Ramos (cell line): ENCODE results near the gene PRUNE2.

Experiments used
- in situ Hi-C: fragments of 300-500 bp; cut with MboI; formaldehyde crosslinking; loops from one replicate; pipeline ENCODE4 v1.14.3; 2022; ENCODE audit warnings: low sequenced_read_pairs; ENCODE audit not compliant: unreplicated experiment

PRUNE2 gene

DNA sequence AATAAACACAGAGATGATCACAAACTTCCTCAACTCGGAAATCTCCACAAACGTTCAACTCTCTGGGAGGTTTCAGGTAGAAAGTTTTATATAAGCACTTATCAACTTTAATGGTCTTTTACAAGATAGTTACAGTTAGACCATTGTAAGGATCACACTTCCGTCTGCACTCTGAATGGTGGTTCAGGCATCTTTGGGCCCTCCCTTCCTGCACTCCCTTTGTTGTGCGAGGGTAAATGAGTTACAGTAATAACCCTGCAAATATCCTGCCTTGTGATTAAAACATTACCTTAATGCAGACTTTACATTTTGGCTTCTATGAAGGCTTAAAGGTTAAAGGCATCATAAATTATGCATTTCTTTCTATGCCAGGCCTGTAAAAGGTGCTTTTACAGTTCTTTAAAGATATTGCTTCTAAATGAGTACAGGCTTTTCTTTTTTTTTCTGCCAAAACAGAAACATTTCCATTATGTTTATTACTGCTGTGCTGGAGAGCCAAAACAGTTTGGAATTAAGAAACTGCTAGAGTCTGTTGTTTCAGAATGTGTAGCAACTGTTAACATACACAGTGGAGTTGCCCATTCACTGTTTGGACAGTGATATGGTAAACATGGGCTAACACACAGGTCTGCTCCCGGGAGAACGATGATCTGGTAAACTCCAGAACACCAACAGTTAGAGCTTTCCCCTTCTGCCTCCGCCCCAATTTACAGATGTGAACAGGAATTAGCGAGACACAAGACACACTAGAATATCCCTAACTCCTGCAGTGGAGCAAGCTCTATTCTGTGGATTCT is 1.1 kb downstream of the PRUNE2 start:
- in situ Hi-C loops: no loop called here

DNA sequence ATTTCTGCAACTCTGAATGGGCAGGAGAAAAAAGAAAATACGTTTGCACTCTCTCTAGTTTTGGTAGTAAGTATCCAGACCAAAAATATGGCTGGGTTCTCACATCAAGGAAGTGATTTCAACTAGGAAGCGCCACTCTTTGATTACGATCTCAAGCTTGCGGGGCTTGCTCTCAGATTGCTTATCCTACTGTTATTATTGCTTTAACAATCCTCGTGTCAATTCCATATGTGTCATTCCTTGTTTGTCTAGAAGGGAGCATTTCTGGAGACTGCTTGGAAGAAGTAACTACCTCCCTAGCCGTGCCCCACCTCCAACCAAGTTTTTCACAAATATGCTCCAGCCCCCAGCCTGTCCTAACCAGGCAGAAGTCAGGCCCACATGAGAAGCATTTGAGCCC is 3.5 kb downstream of the PRUNE2 start:
- in situ Hi-C loops: no loop called here

- in situ Hi-C loops: no loop called here
Observed at GRCh38 chr9:76901801-76902200, 4.1 kb downstream of the PRUNE2 start.

DNA sequence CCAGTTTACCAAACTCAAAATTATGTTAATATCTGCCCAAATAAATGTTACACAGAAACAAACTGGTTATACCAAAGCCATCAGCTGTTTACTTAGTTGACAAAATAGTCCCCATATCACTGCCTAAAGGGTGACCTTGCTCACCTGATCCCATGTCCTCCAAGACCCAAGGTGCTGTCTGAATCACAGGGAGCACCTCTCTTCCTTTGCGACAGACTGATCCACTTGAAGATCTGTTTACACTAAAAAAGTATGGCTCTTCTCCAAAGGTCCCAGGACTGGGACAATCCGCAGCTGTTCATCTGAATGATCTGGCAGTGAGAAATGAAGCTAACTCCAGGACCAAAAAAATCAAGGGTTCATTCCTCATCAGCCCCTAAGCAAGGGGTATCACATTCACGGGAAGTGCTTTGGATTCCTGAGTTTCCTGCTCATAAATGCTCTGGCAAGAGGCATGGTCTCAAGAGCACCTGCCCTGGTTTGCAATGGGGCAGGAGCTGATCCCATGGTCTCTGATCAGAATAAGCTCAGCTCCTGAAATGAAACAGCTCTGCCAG is 5.0 kb downstream of the PRUNE2 start:
- in situ Hi-C loops: no loop called here

GRCh38 chr9:76898786-76899185 is 7.1 kb downstream of the PRUNE2 start:
- in situ Hi-C loops: no loop called here

DNA sequence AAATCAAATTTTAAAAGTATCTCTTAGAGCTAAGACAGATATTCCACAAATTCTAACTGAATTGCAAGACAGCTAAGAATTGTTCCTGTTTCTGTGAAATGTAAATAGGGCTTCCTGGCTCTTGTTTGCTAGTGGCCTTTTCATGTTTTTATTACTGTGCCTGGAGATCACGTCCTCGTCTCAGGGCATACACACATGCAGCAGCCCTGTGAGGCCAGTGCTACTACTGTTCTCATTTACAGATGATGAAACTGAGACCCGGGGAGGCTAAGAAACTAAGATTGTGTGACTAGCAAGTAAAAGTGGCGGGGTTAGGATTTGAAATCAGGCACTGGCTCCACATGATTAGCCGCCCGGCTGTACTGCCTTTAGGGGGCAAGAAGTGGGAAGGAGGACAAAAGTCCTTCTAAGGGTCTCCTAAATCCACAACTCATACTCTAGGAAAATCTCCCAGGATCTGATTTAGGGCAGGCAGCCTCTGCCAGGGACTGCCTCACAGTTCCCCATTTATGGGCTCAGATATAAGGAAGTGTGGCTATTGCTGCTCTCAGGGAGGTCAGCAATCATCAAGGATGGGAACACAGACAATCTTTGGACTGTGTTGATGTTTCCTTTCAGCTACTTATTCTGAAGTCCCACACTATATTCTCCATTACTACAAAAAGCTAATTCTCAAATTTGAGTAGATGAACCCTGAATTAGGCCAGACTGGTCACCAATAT is 7.9 kb downstream of the PRUNE2 start:
- in situ Hi-C loops: no loop called here

- in situ Hi-C loops: no loop called here
Observed at GRCh38 chr9:76896035-76896434, 9.9 kb downstream of the PRUNE2 start.

- in situ Hi-C loops: no loop called here
Observed at GRCh38 chr9:76895186-76895585, 10.7 kb downstream of the PRUNE2 start.

DNA sequence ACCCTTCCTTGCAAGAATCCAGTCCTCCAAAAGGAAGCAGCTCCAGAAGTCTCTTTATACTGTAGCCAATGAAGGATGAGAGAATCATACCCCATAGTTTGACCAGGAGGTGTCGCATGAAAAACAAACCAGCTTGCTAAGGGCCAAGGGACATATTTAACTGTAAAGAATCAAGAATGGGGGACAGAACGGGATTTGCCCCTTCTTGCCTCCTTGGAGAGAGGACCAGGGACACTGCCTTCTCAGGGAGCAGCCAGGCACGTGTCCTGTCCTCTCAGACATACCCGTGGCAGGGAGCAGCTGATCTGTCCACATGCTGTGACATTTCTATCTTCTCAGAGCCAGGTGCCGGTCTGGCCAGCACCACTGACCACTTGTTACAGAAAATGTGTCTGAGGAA is 11.7 kb downstream of the PRUNE2 start:
- in situ Hi-C loops: no loop called here

- in situ Hi-C loops: no loop called here
Observed at GRCh38 chr9:76893395-76893932, 12.4 kb downstream of the PRUNE2 start.

GRCh38 chr9:76891874-76892273 is 14.0 kb downstream of the PRUNE2 start:
- in situ Hi-C loops: no loop called here

- in situ Hi-C loops: no loop called here
Observed at GRCh38 chr9:76891279-76891678, 14.6 kb downstream of the PRUNE2 start.

GRCh38 chr9:76887951-76888350 is 18.0 kb downstream of the PRUNE2 start:
- in situ Hi-C loops: no loop called here

DNA sequence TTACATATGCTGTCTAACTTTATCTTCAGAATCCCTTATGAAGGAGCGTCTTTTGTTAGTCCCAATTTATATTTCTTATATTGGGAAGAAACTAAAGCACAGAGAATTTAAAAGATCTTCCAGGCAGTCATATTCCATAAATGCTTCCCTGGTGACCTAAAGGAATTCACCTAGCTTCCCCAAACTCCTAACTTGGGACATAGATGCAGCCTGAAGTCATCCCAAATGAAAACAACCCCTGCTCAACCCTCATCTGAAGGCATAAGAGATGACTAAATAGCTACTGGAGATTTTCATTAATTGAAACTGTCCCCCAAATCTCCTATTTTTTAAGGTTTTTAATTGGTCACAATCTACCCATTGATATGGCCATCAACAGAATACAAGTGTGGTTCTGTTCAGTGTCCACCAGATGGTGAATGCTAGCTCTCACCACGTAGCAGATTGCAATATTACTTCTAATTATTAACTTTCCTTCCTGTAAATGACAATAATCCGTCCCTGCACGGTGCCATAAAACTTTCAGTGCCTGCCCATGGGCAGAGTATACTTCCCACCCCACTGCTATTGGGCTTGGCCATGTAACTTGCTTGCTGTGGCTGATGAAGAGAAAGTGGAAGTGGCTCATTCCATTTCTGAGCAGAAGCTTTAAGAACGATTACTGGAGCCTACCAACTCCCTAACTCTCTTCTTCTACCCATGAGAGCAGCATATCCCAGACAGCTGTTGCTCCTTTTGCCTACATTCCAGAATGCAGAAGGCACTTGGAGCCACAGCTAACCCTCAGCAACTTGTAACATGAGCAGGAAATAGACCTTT is 18.7 kb downstream of the PRUNE2 start:
- in situ Hi-C loops: no loop called here

GRCh38 chr9:76886318-76886717 is 19.6 kb downstream of the PRUNE2 start:
- in situ Hi-C loops: no loop called here

DNA sequence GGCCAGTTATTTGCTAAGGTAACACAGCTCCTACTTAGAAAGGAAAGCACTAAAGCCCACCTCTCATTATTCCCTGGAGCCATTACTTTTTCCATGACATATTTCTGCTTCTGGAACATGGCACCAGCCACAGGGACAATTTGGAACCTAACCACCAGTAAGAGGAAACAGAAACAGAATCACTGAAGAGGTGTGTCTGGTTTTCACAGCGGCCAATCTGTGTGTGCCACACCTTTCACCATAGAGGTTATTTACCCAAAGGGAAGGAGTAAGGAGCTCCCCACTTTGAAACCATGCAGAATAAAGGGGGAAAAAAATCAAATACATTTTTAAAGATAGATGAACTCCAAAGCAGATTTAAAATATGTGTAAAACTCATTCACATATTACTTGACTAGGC is 21.1 kb downstream of the PRUNE2 start:
- in situ Hi-C loops: no loop called here

DNA sequence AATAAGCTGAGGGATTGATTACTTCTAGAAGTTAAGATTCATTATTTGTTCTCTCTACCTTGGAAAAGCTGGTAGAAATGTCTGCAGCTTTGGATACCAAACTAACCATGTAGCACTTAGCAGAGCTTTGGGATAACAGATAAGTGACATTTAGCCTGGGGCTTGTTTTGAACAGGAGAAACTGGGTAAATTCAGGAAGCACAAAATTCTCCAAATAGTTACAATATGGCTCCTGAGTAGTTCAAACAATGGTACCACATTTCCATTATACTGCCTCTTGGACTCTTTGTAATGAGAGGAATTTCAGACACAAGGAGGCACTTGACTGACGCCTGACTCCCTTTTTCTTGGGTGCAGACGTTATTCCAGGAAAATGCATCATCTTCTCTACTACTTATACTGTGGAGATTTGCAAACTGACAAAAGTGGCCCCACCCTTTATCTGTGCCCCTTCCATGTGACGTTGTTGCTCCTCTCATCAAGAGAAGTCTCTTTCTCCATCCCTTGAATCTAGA is 22.5 kb downstream of the PRUNE2 start:
- in situ Hi-C loops: no loop called here

DNA sequence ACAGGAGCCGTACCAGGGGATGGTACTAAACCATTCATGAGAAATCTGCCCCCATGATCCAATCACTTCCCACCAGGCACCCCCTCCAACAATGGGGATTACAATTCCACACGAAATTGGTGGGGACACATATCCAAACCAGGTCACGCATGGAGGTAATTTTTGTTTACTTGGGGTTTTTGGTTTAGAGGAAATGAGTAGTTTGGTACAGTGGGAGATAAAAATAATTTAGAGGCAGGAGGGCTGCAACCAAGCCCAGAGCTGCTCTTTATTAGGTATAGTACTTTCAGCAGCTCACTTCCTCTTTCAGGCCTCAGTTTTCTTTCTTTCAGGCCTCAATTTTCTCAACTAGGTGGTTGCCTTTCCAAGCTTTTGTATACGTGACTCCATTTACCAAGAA is 23.2 kb downstream of the PRUNE2 start:
- in situ Hi-C loops: no loop called here

- in situ Hi-C loops: no loop called here
Observed at GRCh38 chr9:76880210-76880609, 25.7 kb downstream of the PRUNE2 start.

DNA sequence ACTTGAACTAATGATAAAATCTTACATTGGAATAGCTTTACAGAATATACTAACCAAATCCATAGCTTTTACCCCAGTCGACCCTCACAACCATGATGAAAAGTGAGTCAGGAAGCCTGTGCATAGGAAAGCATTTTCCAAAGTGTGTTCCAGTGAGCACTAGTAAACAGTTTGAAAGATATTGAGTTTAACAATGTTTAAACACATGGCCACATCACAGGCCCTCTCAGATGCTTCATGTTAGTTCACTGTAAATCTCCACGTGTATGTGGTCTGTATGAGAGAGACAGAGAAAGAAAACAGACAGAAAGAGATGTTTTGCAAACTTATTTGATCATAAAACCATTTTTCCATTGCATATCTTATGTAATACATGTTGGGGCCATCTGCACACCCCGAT is 27.0 kb downstream of the PRUNE2 start:
- in situ Hi-C loops: no loop called here
